BLaER1 treated with 17β-estradiol and CSF1 and Interleukin-3, amounts not matched to agents 10 nM and 100 nM (cell line): ENCODE results near the gene ACTR5.

Source experiments
- H3K27ac ChIP-seq, 11 experiments: shearing (Covaris generic); formaldehyde crosslinking; 2 replicates each; pipeline ENCODE4 v1.8.1; 2022
- H3K27me3 ChIP-seq, 11 experiments: shearing (Covaris generic); formaldehyde crosslinking; 2 replicates each; pipeline ENCODE4 v1.8.1; 2022
- H3K36me3 ChIP-seq, 11 experiments: shearing (Covaris generic); formaldehyde crosslinking; 2 replicates each; pipeline ENCODE4 v1.8.1; 2022
- H3K4me1 ChIP-seq, 10 experiments: shearing (Covaris generic); formaldehyde crosslinking; 2 replicates each; pipeline ENCODE4 v1.8.1; 2022
- H3K4me2 ChIP-seq, 11 experiments: shearing (Covaris generic); formaldehyde crosslinking; 2 replicates each; pipeline ENCODE4 v1.8.1; 2022
- H3K4me3 ChIP-seq, 10 experiments: shearing (Covaris generic); formaldehyde crosslinking; 2 replicates each; pipeline ENCODE4 v1.8.1; 2022
- H3K9ac ChIP-seq, 11 experiments: shearing (Covaris generic); formaldehyde crosslinking; 2 replicates each; pipeline ENCODE4 v1.8.1; 2022
- H3K9me3 ChIP-seq, 11 experiments: shearing (Covaris generic); formaldehyde crosslinking; replicated peaks in 1 of 11; 2 replicates each; pipeline ENCODE4 v1.8.1; 2022
- H4K20me1 ChIP-seq, 11 experiments: shearing (Covaris generic); formaldehyde crosslinking; 2 replicates each; pipeline ENCODE4 v1.8.1; 2022
- Cebpa-rat ChIP-seq, 11 experiments: shearing (Covaris generic); IDR thresholded peaks; 2 replicates each; pipeline ENCODE4 v1.8.1; 2022

ACTR5 gene

GRCh38 chr20:38748097-38748860 is at the start of gene ACTR5:
ACTR5 (plus strand) TSS chr20:38748460; CDS start chr20:38748479, 19 bp downstream.
- no peaks in the 10 kb centered on the region for H3K9me3 ChIP-seq
- H3K4me1 ChIP-seq = peaks cover 18 to 26% (median 22%) of the 10 kb centered on the region in 10 experiments
- H3K27ac ChIP-seq = peak within 1 kb of the TSS; percentile 54 to 84 (median 79); a peak in 21 of 22 replicates
- peaks cover 11 to 28% (median 23%) of the 10 kb centered on the region in 11 experiments; a peak in 19 of 22 replicates for H3K36me3 ChIP-seq
- H3K4me2 ChIP-seq = peak within 1 kb of the TSS; percentile 80 to 98 (median 92)
- peaks cover 0 to 30% (median 8%) of the 10 kb centered on the region in 11 experiments; a peak in 9 of 22 replicates for H4K20me1 ChIP-seq
- peak within 1 kb of the TSS; percentile 80 to 90 (median 87) for H3K9ac ChIP-seq
- no peak for TF ChIP-seq Cebpa-rat (IDR thresholded peaks at IDR 0.05)
- no peaks in the 10 kb centered on the region for H3K27me3 ChIP-seq
- H3K4me3 ChIP-seq = peak within 1 kb of the TSS; percentile 81 to 98 (median 90)

DNA sequence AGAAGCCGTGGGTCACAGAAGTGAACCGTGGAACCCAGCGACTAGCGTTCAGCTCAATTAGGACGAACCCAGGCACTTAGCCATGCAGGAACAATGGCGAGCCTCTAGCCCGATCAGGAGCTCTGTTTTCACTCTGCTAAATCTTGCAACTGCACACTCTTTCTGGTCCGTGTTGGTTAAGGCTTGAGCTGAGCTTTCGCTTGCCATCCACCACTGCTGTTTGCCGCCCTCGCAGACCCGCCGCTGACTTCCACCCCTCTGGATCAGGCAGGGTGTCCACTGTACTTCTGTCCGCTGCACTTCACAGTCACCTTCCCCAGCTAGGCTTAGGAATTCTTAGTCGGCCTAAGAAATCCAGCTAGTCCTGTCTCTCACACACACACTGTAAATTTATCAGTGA is 49.7 kb upstream of the ACTR5 start:
- Histone ChIP-seq H3K9me3 (no peaks in the 10 kb centered on the region), H3K4me2 (no peak overlapping the region), H3K27me3 (peaks cover 0 to 16% (median 10%) of the 10 kb centered on the region in 11 experiments; a peak in 9 of 22 replicates), H3K36me3 (no peaks in the 10 kb centered on the region), H3K4me3 (no peak overlapping the region), H4K20me1 (peaks cover 0 to 7% (median 0%) of the 10 kb centered on the region in 11 experiments; a peak in 1 of 22 replicates), H3K4me1 (no peaks in the 10 kb centered on the region), H3K27ac (no peak overlapping the region), H3K9ac (no peak overlapping the region)
- TF ChIP-seq Cebpa-rat (IDR thresholded peaks at IDR 0.05) = no peak

GRCh38 chr20:38700141-38700540 is 48.1 kb upstream of the ACTR5 start:
- no peak for TF ChIP-seq Cebpa-rat (IDR thresholded peaks at IDR 0.05)
- H3K9me3 ChIP-seq = no peaks in the 10 kb centered on the region
- no peaks in the 10 kb centered on the region for H3K4me1 ChIP-seq
- no peak overlapping the region for H3K4me2 ChIP-seq
- no peaks in the 10 kb centered on the region for H3K36me3 ChIP-seq
- peaks cover 0 to 16% (median 10%) of the 10 kb centered on the region in 11 experiments; a peak in 9 of 22 replicates for H3K27me3 ChIP-seq
- no peak overlapping the region for H3K27ac ChIP-seq
- H3K9ac ChIP-seq = no peak overlapping the region
- no peak overlapping the region for H3K4me3 ChIP-seq
- peaks cover 0 to 5% (median 0%) of the 10 kb centered on the region in 11 experiments; a peak in 1 of 22 replicates for H4K20me1 ChIP-seq

GRCh38 chr20:38700926-38701325 is 47.3 kb upstream of the ACTR5 start:
- Histone ChIP-seq H3K4me1 (no peaks in the 10 kb centered on the region), H4K20me1 (peaks cover 0 to 5% (median 0%) of the 10 kb centered on the region in 11 experiments; a peak in 1 of 22 replicates), H3K36me3 (no peaks in the 10 kb centered on the region), H3K27ac (no peak overlapping the region), H3K4me2 (no peak overlapping the region), H3K4me3 (no peak overlapping the region), H3K27me3 (peaks cover 0 to 16% (median 10%) of the 10 kb centered on the region in 11 experiments; a peak in 9 of 22 replicates), H3K9ac (no peak overlapping the region), H3K9me3 (no peaks in the 10 kb centered on the region)
- no peak for TF ChIP-seq Cebpa-rat (IDR thresholded peaks at IDR 0.05)

DNA sequence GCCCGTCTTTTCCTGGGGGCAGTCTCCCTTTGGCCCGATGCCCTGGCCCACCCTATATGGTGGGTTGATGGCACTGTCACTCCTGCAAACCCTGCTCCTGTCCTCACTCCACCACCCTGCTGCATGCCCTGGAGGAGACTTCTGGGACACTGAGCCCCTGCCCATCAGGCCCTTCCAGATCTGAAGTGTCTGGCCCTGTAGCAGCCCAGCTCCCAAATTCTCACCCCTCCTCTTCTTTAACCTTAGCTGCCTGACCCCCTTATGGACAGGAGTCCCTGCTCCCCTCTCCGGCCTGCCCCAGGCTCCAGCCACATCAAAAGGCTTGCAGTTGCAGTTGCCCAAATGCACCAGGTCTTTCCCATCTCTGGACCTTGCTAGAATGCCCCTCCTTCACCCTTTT is 44.7 kb upstream of the ACTR5 start:
- H3K27ac ChIP-seq = no peak overlapping the region
- H3K36me3 ChIP-seq = no peaks in the 10 kb centered on the region
- TF ChIP-seq Cebpa-rat (IDR thresholded peaks at IDR 0.05) = no peak
- H3K4me2 ChIP-seq = no peak overlapping the region
- no peak overlapping the region for H3K4me3 ChIP-seq
- H4K20me1 ChIP-seq = peaks cover 0 to 5% (median 0%) of the 10 kb centered on the region in 11 experiments; a peak in 1 of 22 replicates
- peaks cover 0 to 16% (median 10%) of the 10 kb centered on the region in 11 experiments; a peak in 9 of 22 replicates for H3K27me3 ChIP-seq
- peaks cover 0 to 5% (median 0%) of the 10 kb centered on the region in 10 experiments; a peak in 1 of 20 replicates for H3K4me1 ChIP-seq
- no peaks in the 10 kb centered on the region for H3K9me3 ChIP-seq
- H3K9ac ChIP-seq = no peak overlapping the region

GRCh38 chr20:38704136-38704535 is 44.1 kb upstream of the ACTR5 start:
- H3K4me3 ChIP-seq = no peak overlapping the region
- H3K9ac ChIP-seq = no peak overlapping the region
- H3K27me3 ChIP-seq = peaks cover 0 to 16% (median 10%) of the 10 kb centered on the region in 11 experiments; a peak in 9 of 22 replicates
- no peaks in the 10 kb centered on the region for H3K36me3 ChIP-seq
- no peak overlapping the region for H3K27ac ChIP-seq
- H3K9me3 ChIP-seq = no peaks in the 10 kb centered on the region
- no peak overlapping the region for H3K4me2 ChIP-seq
- H4K20me1 ChIP-seq = peaks cover 0 to 5% (median 0%) of the 10 kb centered on the region in 11 experiments; a peak in 1 of 22 replicates
- TF ChIP-seq Cebpa-rat (IDR thresholded peaks at IDR 0.05) = no peak
- H3K4me1 ChIP-seq = peaks cover 0 to 5% (median 0%) of the 10 kb centered on the region in 10 experiments; a peak in 1 of 20 replicates

GRCh38 chr20:38706509-38706908 is 41.8 kb upstream of the ACTR5 start:
- TF ChIP-seq Cebpa-rat (IDR thresholded peaks at IDR 0.05) = no peak
- Histone ChIP-seq H3K9ac (no peak overlapping the region), H3K27ac (no peak overlapping the region)

GRCh38 chr20:38714308-38714707 is 34.0 kb upstream of the ACTR5 start:
- Histone ChIP-seq H3K9ac (no peak overlapping the region), H3K27me3 (peaks cover 2 to 16% (median 11%) of the 10 kb centered on the region in 11 experiments; a peak in 15 of 22 replicates)

More at GRCh38 chr20:38706509-38706908, 41.8 kb upstream of the ACTR5 start:
- Histone ChIP-seq H3K4me3 (no peak overlapping the region), H3K9me3 (no peaks in the 10 kb centered on the region), H3K4me1 (peaks cover 0 to 5% (median 0%) of the 10 kb centered on the region in 10 experiments; a peak in 1 of 20 replicates), H3K36me3 (no peaks in the 10 kb centered on the region), H4K20me1 (no peaks in the 10 kb centered on the region), H3K4me2 (peak overlapping the region in 1 of 11 experiments; percentile 7; a peak in 2 of 22 replicates), H3K27me3 (no peaks in the 10 kb centered on the region)

DNA sequence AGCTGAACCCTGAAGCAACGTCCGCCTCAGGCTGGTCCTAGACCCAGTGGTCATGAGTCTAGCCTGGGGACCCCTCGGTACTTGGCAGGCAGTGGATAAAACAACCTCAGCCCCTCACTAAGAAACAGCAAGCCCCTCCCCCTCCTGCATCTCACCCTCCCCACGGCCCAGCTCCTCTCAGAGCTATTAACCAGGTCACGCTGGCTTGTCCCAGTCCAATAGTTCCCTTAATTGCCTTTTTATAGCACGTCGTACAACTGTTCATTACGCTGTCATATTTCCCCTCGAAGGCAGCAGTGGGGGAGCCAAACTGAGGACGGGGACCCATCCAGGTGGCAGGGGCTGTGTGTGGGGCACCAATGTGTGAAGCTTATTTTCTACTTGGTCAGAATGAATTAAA is 32.6 kb upstream of the ACTR5 start:
- H3K36me3 ChIP-seq = no peaks in the 10 kb centered on the region
- no peak overlapping the region for H3K9ac ChIP-seq
- no peak overlapping the region for H3K4me3 ChIP-seq
- no peaks in the 10 kb centered on the region for H3K9me3 ChIP-seq
- no peak overlapping the region for H3K4me2 ChIP-seq
- TF ChIP-seq Cebpa-rat (IDR thresholded peaks at IDR 0.05) = no peak
- H4K20me1 ChIP-seq = peaks cover 0 to 15% (median 0%) of the 10 kb centered on the region in 11 experiments; a peak in 1 of 22 replicates
- no peak overlapping the region for H3K27ac ChIP-seq
- peaks cover 16 to 29% (median 24%) of the 10 kb centered on the region in 11 experiments for H3K27me3 ChIP-seq
- 0 out of 20 replicates have a peak, but pooled peaks cover 0 to 8% (median 0%) of the 10 kb centered on the region in 10 experiments for H3K4me1 ChIP-seq

More at GRCh38 chr20:38714308-38714707, 34.0 kb upstream of the ACTR5 start:
- Histone ChIP-seq H3K36me3 (no peaks in the 10 kb centered on the region), H3K4me3 (no peak overlapping the region), H4K20me1 (0 out of 22 replicates have a peak, but pooled peaks cover 0 to 5% (median 0%) of the 10 kb centered on the region in 11 experiments), H3K4me1 (no peaks in the 10 kb centered on the region), H3K9me3 (no peaks in the 10 kb centered on the region), H3K27ac (no peak overlapping the region), H3K4me2 (no peak overlapping the region)
- no peak for TF ChIP-seq Cebpa-rat (IDR thresholded peaks at IDR 0.05)
